Erythroblast (primary cell): ENCODE data around the gene FSCN2.

ENCODE experiments used
- GATA1 ChIP-seq: IDR thresholded peaks from 2 replicates; pipeline ENCODE4 v1.6.1; 2011; ENCODE audit warnings: low read depth, mild to moderate bottlenecking, control low read depth, low read length, moderate library complexity
- POLR2A ChIP-seq: IDR thresholded peaks from 2 replicates; pipeline ENCODE4 v1.6.1; 2011; ENCODE audit warnings: mild to moderate bottlenecking, low read length

GRCh38 chr17:81583589-81584342, 55.6 kb downstream of the FSCN2 start:
- TF ChIP-seq POLR2A (no peak), GATA1 (no peak)
